Activated T-cell treated with anti-CD3 and anti-CD28 coated beads for 48 hours (primary cell): Measurements from ENCODE around the gene MICALL1.
A peak's percentile ranks its signal among the peaks of the same experiment; 100 is the strongest.

ENCODE experiments used
- DNase-seq: peaks from one replicate; pipeline ENCODE4 v3.0.0-alpha.2; 2020; ENCODE audit warnings: low read depth

MICALL1 gene

GRCh38 chr22:37905534-37906363 lies at the start of gene MICALL1:
Gene MICALL1 (plus strand): TSS chr22:37906297. CDS start chr22:37906423, 126 bp downstream.
- peak; percentile 66 for DNase-seq

- DNase-seq: no peak
Measured at GRCh38 chr22:37860796-37861421, 45.2 kb upstream of the MICALL1 start.

- DNase-seq: no peak
Measured at GRCh38 chr22:37862570-37863325, 43.3 kb upstream of the MICALL1 start.

- no peak for DNase-seq
Measured at GRCh38 chr22:37865510-37865909, 40.6 kb upstream of the MICALL1 start.

GRCh38 chr22:37870273-37870672 lies 35.8 kb upstream of the MICALL1 start:
- DNase-seq: no peak

GRCh38 chr22:37880668-37881440 lies 25.2 kb upstream of the MICALL1 start:
- DNase-seq: no peak

- no peak for DNase-seq
Measured at GRCh38 chr22:37884420-37884819, 21.7 kb upstream of the MICALL1 start.

- DNase-seq: no peak
Measured at GRCh38 chr22:37887584-37888378, 18.3 kb upstream of the MICALL1 start.

GRCh38 chr22:37891926-37892325 lies 14.2 kb upstream of the MICALL1 start:
- no peak for DNase-seq

GRCh38 chr22:37892566-37893335 lies 13.3 kb upstream of the MICALL1 start:
- DNase-seq: no peak

- DNase-seq: no peak
Measured at GRCh38 chr22:37893583-37893983, 12.5 kb upstream of the MICALL1 start.

- DNase-seq: no peak
Measured at GRCh38 chr22:37894939-37895670, 11.0 kb upstream of the MICALL1 start.

GRCh38 chr22:37896181-37896592 lies 9.9 kb upstream of the MICALL1 start:
- no peak for DNase-seq

- no peak for DNase-seq
Measured at GRCh38 chr22:37896939-37897338, 9.2 kb upstream of the MICALL1 start.

- no peak for DNase-seq
Measured at GRCh38 chr22:37897807-37898206, 8.3 kb upstream of the MICALL1 start.

- no peak for DNase-seq
Measured at GRCh38 chr22:37898441-37899181, 7.5 kb upstream of the MICALL1 start.

GRCh38 chr22:37904572-37905533 lies 1.2 kb upstream of the MICALL1 start:
- DNase-seq: no peak
